Adrenal gland (tissue), 12 donors: ENCODE measurements around the gene LGALS3BP. TPM values are rescaled to one million over a fixed set of nuclear protein-coding genes. Genes with fewer than 3 reads are reported as not detected.

Experiments used
- DNase-seq, 7 donors: peaks; one replicate each; pipeline ENCODE4 v3.0.0-alpha.2; 2019 to 2020
- H3K27ac ChIP-seq, 5 donors: fragments of 200-600 bp; sonication (generic) in 4 of 5; 1 replicate in 3 of 5; 2 replicates in 2 of 5; pipeline versions ENCODE4 v1.5.1 to v1.8.0; 2016 to 2020; ENCODE audit warnings: mild to moderate bottlenecking in 1 of 5
- H3K27me3 ChIP-seq: fragments of 200-600 bp; 2 replicates; pipeline ENCODE4 v1.8.0; 2021
- H3K36me3 ChIP-seq, 2 donors: fragments of 200-600 bp; replicated peaks in 1 of 2; 1 replicate in 1 of 2; 2 replicates in 1 of 2; pipeline versions ENCODE4 v1.5.1 to v1.8.0; 2018 to 2022
- H3K4me1 ChIP-seq, 2 donors: fragments of 200-600 bp; replicated peaks in 1 of 2; 1 replicate in 1 of 2; 2 replicates in 1 of 2; pipeline versions ENCODE4 v1.5.1 to v1.8.0; 2018 to 2021
- H3K4me3 ChIP-seq, 4 donors: fragments of 200-600 bp; sonication (generic) in 3 of 4; one replicate each; pipeline ENCODE4 v1.5.1; 2016 to 2018
- H3K9me3 ChIP-seq, 3 donors: fragments of 200-600 bp; sonication (generic) in 1 of 3; replicated peaks in 1 of 3; 1 replicate in 2 of 3; 2 replicates in 1 of 3; pipeline versions ENCODE4 v1.5.1 to v1.8.0; 2016 to 2021
- POLR2A ChIP-seq, 2 donors: fragments of 450-650 bp; IDR thresholded peaks; one replicate each; pipeline ENCODE4 v1.6.1; 2017; ENCODE audit warnings: antibody characterized with exemption in 2 of 2, mild to moderate bottlenecking in 2 of 2, moderate library complexity in 1 of 2
- WGBS, 4 donors: extraction: QIAGEN DNeasy Blood & Tissue Kit in 2 of 4; methylation state at CpG; one replicate each; pipeline versions ENCODE4 v1.1.5 to v1.1.7; 2013 to 2017; 5-methylcytosine and 5-hydroxymethylcytosine counted together
- intact Hi-C, 2 donors: fragments of 100-400 bp; cut with DNase I; formaldehyde crosslinking; loops; one replicate each; pipeline versions ENCODE4 v1.14.1 to v1.15.0; 2022 to 2023
- polyA plus RNA-seq, 3 donors: library from polyadenylated mRNA; stranded (reverse); fragments of 200-250 nt in 2 of 3; fragments of 350-450 nt in 1 of 3; fragmentation: Illumina TruSeq in 1 of 3; extraction: RNeasy Lipid Tissue Mini Kit (QIAGEN cat#74804) in 1 of 3; gene quantifications; one replicate each; pipeline ENCODE4 v1.2.3, GENCODE V29; 2013 to 2014
- total RNA-seq, 9 donors: library from RNA; depleted of rRNA in 4 of 9; stranded (reverse); fragments of >200 nt in 4 of 9; fragments of 120-200 nt in 1 of 9; fragmentation: NEBNext Ultra II Directional in 1 of 9; extraction: Animal tissue kit (Norgen Biotek cat#: 25700) in 1 of 9; gene quantifications; one replicate each; pipeline versions ENCODE4 v1.1.0 to v1.2.4, GENCODE V29; 2013 to 2023
- TF ChIP-seq, protein P1 (sequence below), 6 experiments: fragments of 450-650 bp in 4 of 6; fragments of 200-600 bp in 2 of 6; sonication (generic) in 1 of 6; IDR thresholded peaks; 1 replicate in 5 of 6; 2 replicates in 1 of 6; pipeline versions ENCODE4 v1.5.1 to v1.8.0; 2016 to 2021; ENCODE audit warnings: antibody characterized with exemption in 6 of 6, mild to moderate bottlenecking in 2 of 6, moderate library complexity in 1 of 6
- donor health status: healthy with polysubstance abuse.
- donor health status: Bipolar disorder and iron deficiency.
- donor health status: DM: yes; HTN: yes; CAD: no.
- donor health status: DM: no; HTN: no; CAD: no.
- donor health status: DM: no; HTN: no; CAD: no.
- donor health status: DM: yes; HTN: yes; CAD: no.

Gene LGALS3BP
- total and polyA plus RNA-seq, 12 donors, result 144 to 1,588 (median 726) TPM

DNA sequence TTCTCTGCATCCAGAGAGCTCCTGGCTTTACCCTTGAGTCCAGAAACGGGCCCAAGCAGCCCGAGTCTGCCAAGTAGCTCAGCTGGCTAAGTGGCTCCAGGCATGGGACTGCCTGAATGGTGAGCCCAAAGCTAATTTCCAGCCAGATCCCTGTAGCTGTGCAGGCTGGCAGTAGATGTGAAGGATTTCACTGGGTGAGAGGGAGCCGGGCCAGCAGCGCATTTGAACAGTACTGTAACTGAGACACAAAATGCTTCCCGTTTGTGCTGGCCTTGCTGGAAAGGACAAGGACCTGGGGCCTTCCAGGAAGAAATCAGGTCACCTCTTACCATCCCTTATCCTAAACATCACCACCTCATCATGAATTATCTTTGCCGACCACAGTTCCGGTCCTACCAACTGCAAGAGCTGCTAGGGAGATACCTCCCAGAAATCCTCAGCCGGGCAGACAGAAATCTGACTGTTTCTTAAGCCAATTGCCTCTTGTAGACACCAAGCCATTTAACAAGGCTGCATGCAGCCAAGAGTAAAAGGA is 58.2 kb downstream of the LGALS3BP start:
- Histone ChIP-seq H3K9me3 (no peaks in the 10 kb centered on the region), H3K4me1 (peaks cover 27 to 69% of the 10 kb centered on the region in 2 donors), H3K36me3 (no peaks in the 10 kb centered on the region), H3K27ac (peak overlapping the region in 4 of 5 donors; percentile 5 to 96 (median 44)), H3K27me3 (no peaks in the 10 kb centered on the region), H3K4me3 (no peak overlapping the region)
- TF ChIP-seq, protein P1, sequence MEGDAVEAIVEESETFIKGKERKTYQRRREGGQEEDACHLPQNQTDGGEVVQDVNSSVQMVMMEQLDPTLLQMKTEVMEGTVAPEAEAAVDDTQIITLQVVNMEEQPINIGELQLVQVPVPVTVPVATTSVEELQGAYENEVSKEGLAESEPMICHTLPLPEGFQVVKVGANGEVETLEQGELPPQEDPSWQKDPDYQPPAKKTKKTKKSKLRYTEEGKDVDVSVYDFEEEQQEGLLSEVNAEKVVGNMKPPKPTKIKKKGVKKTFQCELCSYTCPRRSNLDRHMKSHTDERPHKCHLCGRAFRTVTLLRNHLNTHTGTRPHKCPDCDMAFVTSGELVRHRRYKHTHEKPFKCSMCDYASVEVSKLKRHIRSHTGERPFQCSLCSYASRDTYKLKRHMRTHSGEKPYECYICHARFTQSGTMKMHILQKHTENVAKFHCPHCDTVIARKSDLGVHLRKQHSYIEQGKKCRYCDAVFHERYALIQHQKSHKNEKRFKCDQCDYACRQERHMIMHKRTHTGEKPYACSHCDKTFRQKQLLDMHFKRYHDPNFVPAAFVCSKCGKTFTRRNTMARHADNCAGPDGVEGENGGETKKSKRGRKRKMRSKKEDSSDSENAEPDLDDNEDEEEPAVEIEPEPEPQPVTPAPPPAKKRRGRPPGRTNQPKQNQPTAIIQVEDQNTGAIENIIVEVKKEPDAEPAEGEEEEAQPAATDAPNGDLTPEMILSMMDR (IDR thresholded peaks at IDR 0.05), result no peak
- TF ChIP-seq POLR2A (IDR thresholded peaks at IDR 0.05), result peak in 1 of 2 donors; percentile 21
- WGBS, 4 donors, result 15 to 38% (median 26%) methylated on average over 4 to 8 of the region's 8 CpGs
- peak in 6 of 7 donors; percentile 75 to 86 (median 79) for DNase-seq
- intact Hi-C loops, result no loop called here

Other genes with a start within 250 kb of the LGALS3BP start
- 100 to 1,000 TPM in 1 of 9 donors, 10 to 100 TPM in 8; 26.0 to 141 (median 56.0) TPM for gene CYTH1, start 197.7 kb downstream of the LGALS3BP start, total RNA-seq
- 10 to 100 TPM; 32.6 to 45.2 (median 35.3) TPM for gene CYTH1, start 197.7 kb downstream of the LGALS3BP start, polyA plus RNA-seq
- gene USP36, start 139.1 kb downstream of the LGALS3BP start, total RNA-seq, result 10 to 100 TPM; 13.9 to 69.1 (median 46.3) TPM
- gene USP36, start 139.1 kb downstream of the LGALS3BP start, polyA plus RNA-seq, result 10 to 100 TPM; 19.7 to 48.8 (median 44.8) TPM
- gene CEP295NL, start 76.7 kb downstream of the LGALS3BP start, total RNA-seq, result 1 to 10 TPM in 5 of 9 donors, under 1 TPM in 4; 0.18 to 5.1 (median 1.1) TPM
- gene CEP295NL, start 76.7 kb downstream of the LGALS3BP start, polyA plus RNA-seq, result 1 to 10 TPM in 1 of 3 donors, under 1 TPM in 2; 0.07 to 3.7 (median 0.13) TPM
- 100 to 1,000 TPM in 8 of 9 donors, 10 to 100 TPM in 1; 20.2 to 275 (median 210) TPM for gene TIMP2, start 54.5 kb downstream of the LGALS3BP start, total RNA-seq
- gene TIMP2, start 54.5 kb downstream of the LGALS3BP start, polyA plus RNA-seq, result 100 to 1,000 TPM in 1 of 3 donors, 10 to 100 TPM in 2; 50.8 to 153 (median 55.9) TPM
- 10 to 100 TPM; 32.4 to 78.3 (median 59.5) TPM for gene CANT1, start 29.8 kb upstream of the LGALS3BP start, total RNA-seq
- 10 to 100 TPM; 10.3 to 29.5 (median 10.7) TPM for gene CANT1, start 29.8 kb upstream of the LGALS3BP start, polyA plus RNA-seq
- 100 to 1,000 TPM in 6 of 9 donors, 10 to 100 TPM in 3; 20.4 to 175 (median 134) TPM for gene C1QTNF1, start 44.2 kb upstream of the LGALS3BP start, total RNA-seq
- gene C1QTNF1, start 44.2 kb upstream of the LGALS3BP start, polyA plus RNA-seq, result 100 to 1,000 TPM in 1 of 3 donors, 10 to 100 TPM in 2; 17.2 to 147 (median 74.4) TPM
- gene ENGASE, start 94.9 kb upstream of the LGALS3BP start, total RNA-seq, result 10 to 100 TPM in 8 of 9 donors, 1 to 10 TPM in 1; 4.4 to 87.5 (median 25.7) TPM
- 100 to 1,000 TPM in 1 of 3 donors, 10 to 100 TPM in 1, 1 to 10 TPM in 1; 8.6 to 155 (median 40.1) TPM for gene ENGASE, start 94.9 kb upstream of the LGALS3BP start, polyA plus RNA-seq